Measurements from ENCODE around the gene WDR55. TPM values are rescaled to one million over a fixed set of nuclear protein-coding genes. Genes with fewer than 3 reads are reported as not detected.

The WDR55 gene
- total and polyA plus RNA-seq, 2 of the 13 experiments (the other 11 are each of a cell fraction or from before 2014, with no cell fraction given): 17.7 to 18.2 TPM

DNA sequence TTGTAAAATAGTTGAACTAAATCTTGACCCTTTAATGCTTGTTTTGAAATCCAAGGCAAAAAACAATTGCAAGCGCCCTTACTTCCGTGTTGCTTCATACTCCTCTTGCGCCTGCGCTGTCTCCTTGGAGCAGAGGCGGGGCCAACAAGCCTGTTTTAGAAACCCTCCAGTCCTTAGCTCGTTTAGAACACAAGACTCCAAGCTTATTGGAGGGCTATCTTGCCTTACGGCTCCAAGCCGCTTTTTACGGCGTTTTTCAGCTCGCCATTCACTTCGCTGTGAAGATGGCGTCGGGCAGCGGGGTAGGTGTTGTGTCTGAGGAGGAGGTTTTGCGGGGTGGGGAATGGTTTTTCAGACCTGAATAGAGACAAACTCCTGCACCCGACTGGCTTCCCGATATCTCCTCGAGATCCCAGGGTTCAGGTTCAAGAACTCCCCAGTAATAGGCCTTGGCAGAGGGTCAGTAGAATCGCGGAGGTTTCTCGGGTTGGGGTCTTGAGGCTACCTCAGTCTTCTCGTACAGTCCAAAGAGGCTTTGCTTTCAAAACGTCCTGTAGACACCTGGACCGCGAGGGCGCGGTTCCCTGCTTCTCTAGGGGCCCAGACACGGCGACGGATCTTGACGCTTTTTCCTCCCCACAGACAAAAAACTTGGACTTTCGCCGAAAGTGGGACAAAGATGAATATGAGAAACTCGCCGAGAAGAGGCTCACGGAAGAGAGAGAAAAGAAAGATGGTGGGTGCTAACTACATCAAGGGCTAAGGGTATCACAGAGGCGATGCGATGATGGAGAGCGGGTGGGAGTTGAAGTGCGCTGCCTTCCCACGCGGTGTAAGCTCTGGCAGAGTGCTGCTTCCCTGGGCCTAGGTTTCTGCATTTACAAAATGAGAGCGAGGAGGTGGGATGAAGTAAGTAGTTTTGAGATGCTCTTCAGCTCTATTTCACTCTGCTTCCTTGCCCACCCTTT is 35.8 kb downstream of the WDR55 start, which contains the start of gene ZMAT2 (continued):
- TF ChIP-seq SYNCRIP (IDR thresholded peaks at IDR 0.05; ENCODE audit: insufficient read depth, low read depth, low read length) (no peak), TARDBP (CRISPR knock-in tag; IDR thresholded peaks at IDR 0.05) (peak; percentile 78), ASH2L (IDR thresholded peaks at IDR 0.05; ENCODE audit: insufficient read length, low read depth, low read length) (peak; percentile 78), ZNF333 (CRISPR knock-in tag; IDR thresholded peaks at IDR 0.05; ENCODE audit: borderline replicate concordance) (no peak), SRF (IDR thresholded peaks at IDR 0.05; ENCODE audit: low read depth, low read length) (peak; percentile 58; the same call in 1 of the 2 replicates), ZNF484 (CRISPR knock-in tag; IDR thresholded peaks at IDR 0.05; ENCODE audit: borderline replicate concordance, low read depth) (no peak), ZFX (CRISPR knock-in tag; IDR thresholded peaks at IDR 0.05; ENCODE audit: low read depth) (0 out of 2 replicates have a peak, but pooled peaks have one; percentile 27), TBP (CRISPR knock-in tag; IDR thresholded peaks at IDR 0.05) (no peak), ZNF766 (CRISPR knock-in tag; IDR thresholded peaks at IDR 0.05; ENCODE audit: borderline replicate concordance) (peak; percentile 57; the same call in 1 of the 2 replicates), ZSCAN25 (CRISPR knock-in tag; IDR thresholded peaks at IDR 0.05) (no peak), ZC3H4 (CRISPR knock-in tag; IDR thresholded peaks at IDR 0.05; ENCODE audit: borderline replicate concordance) (no peak), NCOR1 (IDR thresholded peaks at IDR 0.05; ENCODE audit: borderline replicate concordance, low read length) (no peak), SOX13 (IDR thresholded peaks at IDR 0.05) (no peak), SOX13 (CRISPR knock-in tag; conservative IDR thresholded peaks at IDR 0.05 in 1 of 2, IDR thresholded peaks at IDR 0.05 in 1 of 2) (peak in 1 of 2 experiments; percentile 17; a peak in 1 of 4 replicates), ZNF839 (CRISPR knock-in tag; IDR thresholded peaks at IDR 0.05; ENCODE audit: borderline replicate concordance) (no peak)
- TF ChIP-seq, protein P1, sequence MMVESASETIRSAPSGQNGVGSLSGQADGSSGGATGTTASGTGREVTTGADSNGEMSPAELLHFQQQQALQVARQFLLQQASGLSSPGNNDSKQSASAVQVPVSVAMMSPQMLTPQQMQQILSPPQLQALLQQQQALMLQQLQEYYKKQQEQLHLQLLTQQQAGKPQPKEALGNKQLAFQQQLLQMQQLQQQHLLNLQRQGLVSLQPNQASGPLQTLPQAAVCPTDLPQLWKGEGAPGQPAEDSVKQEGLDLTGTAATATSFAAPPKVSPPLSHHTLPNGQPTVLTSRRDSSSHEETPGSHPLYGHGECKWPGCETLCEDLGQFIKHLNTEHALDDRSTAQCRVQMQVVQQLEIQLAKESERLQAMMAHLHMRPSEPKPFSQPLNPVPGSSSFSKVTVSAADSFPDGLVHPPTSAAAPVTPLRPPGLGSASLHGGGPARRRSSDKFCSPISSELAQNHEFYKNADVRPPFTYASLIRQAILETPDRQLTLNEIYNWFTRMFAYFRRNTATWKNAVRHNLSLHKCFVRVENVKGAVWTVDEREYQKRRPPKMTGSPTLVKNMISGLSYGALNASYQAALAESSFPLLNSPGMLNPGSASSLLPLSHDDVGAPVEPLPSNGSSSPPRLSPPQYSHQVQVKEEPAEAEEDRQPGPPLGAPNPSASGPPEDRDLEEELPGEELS (CRISPR knock-in tag; IDR thresholded peaks at IDR 0.05): peak; percentile 45; the same call in 1 of the 2 replicates
- TF ChIP-seq, protein P2, sequence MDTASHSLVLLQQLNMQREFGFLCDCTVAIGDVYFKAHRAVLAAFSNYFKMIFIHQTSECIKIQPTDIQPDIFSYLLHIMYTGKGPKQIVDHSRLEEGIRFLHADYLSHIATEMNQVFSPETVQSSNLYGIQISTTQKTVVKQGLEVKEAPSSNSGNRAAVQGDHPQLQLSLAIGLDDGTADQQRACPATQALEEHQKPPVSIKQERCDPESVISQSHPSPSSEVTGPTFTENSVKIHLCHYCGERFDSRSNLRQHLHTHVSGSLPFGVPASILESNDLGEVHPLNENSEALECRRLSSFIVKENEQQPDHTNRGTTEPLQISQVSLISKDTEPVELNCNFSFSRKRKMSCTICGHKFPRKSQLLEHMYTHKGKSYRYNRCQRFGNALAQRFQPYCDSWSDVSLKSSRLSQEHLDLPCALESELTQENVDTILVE (CRISPR knock-in tag; IDR thresholded peaks at IDR 0.05): peak; percentile 39
- TF ChIP-seq, protein P3, sequence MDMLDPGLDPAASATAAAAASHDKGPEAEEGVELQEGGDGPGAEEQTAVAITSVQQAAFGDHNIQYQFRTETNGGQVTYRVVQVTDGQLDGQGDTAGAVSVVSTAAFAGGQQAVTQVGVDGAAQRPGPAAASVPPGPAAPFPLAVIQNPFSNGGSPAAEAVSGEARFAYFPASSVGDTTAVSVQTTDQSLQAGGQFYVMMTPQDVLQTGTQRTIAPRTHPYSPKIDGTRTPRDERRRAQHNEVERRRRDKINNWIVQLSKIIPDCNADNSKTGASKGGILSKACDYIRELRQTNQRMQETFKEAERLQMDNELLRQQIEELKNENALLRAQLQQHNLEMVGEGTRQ (IDR thresholded peaks at IDR 0.05; ENCODE audit: low read depth, low read length): no peak
- TF ChIP-seq, protein P3 (CRISPR knock-in tag; IDR thresholded peaks at IDR 0.05; ENCODE audit: borderline replicate concordance): no peak; the same call in 1 of the 2 replicates
- TF ChIP-seq, protein P4, sequence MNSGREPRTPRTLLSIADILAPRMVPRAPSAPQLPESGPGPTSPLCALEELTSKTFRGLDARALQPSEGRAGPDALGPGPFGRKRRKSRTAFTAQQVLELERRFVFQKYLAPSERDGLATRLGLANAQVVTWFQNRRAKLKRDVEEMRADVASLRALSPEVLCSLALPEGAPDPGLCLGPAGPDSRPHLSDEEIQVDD (CRISPR knock-in tag; IDR thresholded peaks at IDR 0.05; ENCODE audit: borderline replicate concordance): no peak

All from HepG2 (cell line).